Spleen (tissue), 7 donors: Measurements from ENCODE around the gene S100A4.

Experiments
- POLR2A ChIP-seq, 3 donors: fragments of 450-650 bp; IDR thresholded peaks; one replicate each; pipeline ENCODE4 v1.5.1; 2017; ENCODE audit warnings: antibody characterized with exemption in 3 of 3, mild to moderate bottlenecking in 1 of 3
- TF ChIP-seq, protein P1 (sequence below), 11 experiments: fragments of 200-600 bp in 7 of 11; fragments of 450-650 bp in 4 of 11; sonication (generic) in 4 of 11; IDR thresholded peaks in 8 of 11; conservative IDR thresholded peaks in 3 of 11; 1 replicate in 7 of 11; 2 replicates in 4 of 11; pipeline versions ENCODE4 v1.4.0 to v1.8.0; 2016 to 2021; ENCODE audit warnings: antibody characterized with exemption in 11 of 11, inconsistent platforms in 4 of 11, mild to moderate bottlenecking in 1 of 11
- donor health status: DM: no; HTN: no; CAD: no; lungs with moderate emphysema.
- donor health status: DM: no; HTN: no; CAD: no.
- donor health status: DM: no; HTN: no; CAD: no.

DNA sequence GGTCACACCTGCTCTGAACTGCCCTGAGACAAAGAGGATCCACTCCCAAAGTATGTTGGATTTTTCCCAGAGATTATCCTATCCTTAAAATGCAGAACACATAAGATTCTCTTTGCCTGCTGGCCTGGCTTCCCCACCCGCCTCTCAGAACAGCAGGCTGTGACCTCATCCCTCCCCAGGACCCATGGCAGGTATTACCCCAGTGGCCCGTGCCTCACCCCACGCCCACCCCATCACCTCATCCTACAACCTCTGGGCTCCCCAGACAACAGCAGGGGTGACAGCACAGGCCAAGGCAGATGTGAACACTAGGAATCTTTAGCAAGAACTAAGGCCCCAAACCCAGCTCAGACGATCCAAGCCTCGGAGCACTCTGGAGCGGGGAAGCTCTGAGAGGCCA is 50.1 kb downstream of the S100A4 start:
- TF ChIP-seq POLR2A (IDR thresholded peaks at IDR 0.05): no peak
- TF ChIP-seq, protein P1, sequence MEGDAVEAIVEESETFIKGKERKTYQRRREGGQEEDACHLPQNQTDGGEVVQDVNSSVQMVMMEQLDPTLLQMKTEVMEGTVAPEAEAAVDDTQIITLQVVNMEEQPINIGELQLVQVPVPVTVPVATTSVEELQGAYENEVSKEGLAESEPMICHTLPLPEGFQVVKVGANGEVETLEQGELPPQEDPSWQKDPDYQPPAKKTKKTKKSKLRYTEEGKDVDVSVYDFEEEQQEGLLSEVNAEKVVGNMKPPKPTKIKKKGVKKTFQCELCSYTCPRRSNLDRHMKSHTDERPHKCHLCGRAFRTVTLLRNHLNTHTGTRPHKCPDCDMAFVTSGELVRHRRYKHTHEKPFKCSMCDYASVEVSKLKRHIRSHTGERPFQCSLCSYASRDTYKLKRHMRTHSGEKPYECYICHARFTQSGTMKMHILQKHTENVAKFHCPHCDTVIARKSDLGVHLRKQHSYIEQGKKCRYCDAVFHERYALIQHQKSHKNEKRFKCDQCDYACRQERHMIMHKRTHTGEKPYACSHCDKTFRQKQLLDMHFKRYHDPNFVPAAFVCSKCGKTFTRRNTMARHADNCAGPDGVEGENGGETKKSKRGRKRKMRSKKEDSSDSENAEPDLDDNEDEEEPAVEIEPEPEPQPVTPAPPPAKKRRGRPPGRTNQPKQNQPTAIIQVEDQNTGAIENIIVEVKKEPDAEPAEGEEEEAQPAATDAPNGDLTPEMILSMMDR (IDR thresholded peaks at IDR 0.05 in 8 of 11, conservative IDR thresholded peaks at IDR 0.05 in 3 of 11): no peak
